ENCODE measurements around the gene ERC1. TPM values are rescaled to one million over a fixed set of nuclear protein-coding genes. Genes with fewer than 3 reads are reported as not detected.

The ERC1 gene
- total RNA-seq, 1 donor from 2014 or later = 82.2 TPM

- no peak for TF ChIP-seq CTCF (IDR thresholded peaks at IDR 0.05; ENCODE audit: partially characterized antibody, unreplicated experiment)
- Mint-ChIP-seq H3K4me3 (ENCODE audit: unreplicated experiment) (no peak overlapping the region), H3K27me3 (ENCODE audit: unreplicated experiment) (peaks cover 1% of the 10 kb centered on the region), H3K4me1 (ENCODE audit: low read depth, unreplicated experiment) (no peaks in the 10 kb centered on the region), H3K9me3 (ENCODE audit: unreplicated experiment) (peaks cover under 1% of the 10 kb centered on the region), H3K27ac (ENCODE audit: unreplicated experiment) (no peak overlapping the region), H3K36me3 (ENCODE audit: unreplicated experiment) (no peaks in the 10 kb centered on the region)
- DNase-seq = no peak
These were observed 22.8 kb downstream of the ERC1 start for GRCh38 chr12:1013618-1014489.

GRCh38 chr12:1019283-1019682 is 28.3 kb downstream of the ERC1 start:
- Mint-ChIP-seq H3K36me3 (ENCODE audit: unreplicated experiment) (peaks cover 5% of the 10 kb centered on the region), H3K27ac (ENCODE audit: unreplicated experiment) (no peak overlapping the region), H3K4me3 (ENCODE audit: unreplicated experiment) (no peak overlapping the region), H3K4me1 (ENCODE audit: low read depth, unreplicated experiment) (no peaks in the 10 kb centered on the region), H3K9me3 (ENCODE audit: unreplicated experiment) (peaks cover 2% of the 10 kb centered on the region), H3K27me3 (ENCODE audit: unreplicated experiment) (no peaks in the 10 kb centered on the region)
- TF ChIP-seq CTCF (IDR thresholded peaks at IDR 0.05; ENCODE audit: partially characterized antibody, unreplicated experiment) = no peak
- no peak for DNase-seq

- Mint-ChIP-seq H3K27ac (ENCODE audit: unreplicated experiment) (no peak overlapping the region), H3K9me3 (ENCODE audit: unreplicated experiment) (peaks cover 2% of the 10 kb centered on the region), H3K4me3 (ENCODE audit: unreplicated experiment) (no peak overlapping the region), H3K27me3 (ENCODE audit: unreplicated experiment) (no peaks in the 10 kb centered on the region), H3K36me3 (ENCODE audit: unreplicated experiment) (peaks cover 5% of the 10 kb centered on the region), H3K4me1 (ENCODE audit: low read depth, unreplicated experiment) (no peaks in the 10 kb centered on the region)
- TF ChIP-seq CTCF (IDR thresholded peaks at IDR 0.05; ENCODE audit: partially characterized antibody, unreplicated experiment) = no peak
- no peak for DNase-seq
These were observed 29.4 kb downstream of the ERC1 start for GRCh38 chr12:1020389-1020788.

GRCh38 chr12:1022032-1022970 is 31.3 kb downstream of the ERC1 start:
- Mint-ChIP-seq H3K27ac (ENCODE audit: unreplicated experiment) (no peak overlapping the region), H3K4me3 (ENCODE audit: unreplicated experiment) (no peak overlapping the region), H3K9me3 (ENCODE audit: unreplicated experiment) (peaks cover 2% of the 10 kb centered on the region), H3K27me3 (ENCODE audit: unreplicated experiment) (no peaks in the 10 kb centered on the region), H3K4me1 (ENCODE audit: low read depth, unreplicated experiment) (no peaks in the 10 kb centered on the region), H3K36me3 (ENCODE audit: unreplicated experiment) (peaks cover 5% of the 10 kb centered on the region)
- no peak for DNase-seq
- TF ChIP-seq CTCF (IDR thresholded peaks at IDR 0.05; ENCODE audit: partially characterized antibody, unreplicated experiment) = no peak

Measured in glutamatergic neuron (in vitro differentiated cells).